ENCODE measurements around the gene DLG2. TPM values are rescaled to one million over a fixed set of nuclear protein-coding genes. Genes with fewer than 3 reads are reported as not detected.

DLG2 gene
- total and polyA plus RNA-seq, 12 donors = 1.0 to 14.8 (median 7.4) TPM

DNA sequence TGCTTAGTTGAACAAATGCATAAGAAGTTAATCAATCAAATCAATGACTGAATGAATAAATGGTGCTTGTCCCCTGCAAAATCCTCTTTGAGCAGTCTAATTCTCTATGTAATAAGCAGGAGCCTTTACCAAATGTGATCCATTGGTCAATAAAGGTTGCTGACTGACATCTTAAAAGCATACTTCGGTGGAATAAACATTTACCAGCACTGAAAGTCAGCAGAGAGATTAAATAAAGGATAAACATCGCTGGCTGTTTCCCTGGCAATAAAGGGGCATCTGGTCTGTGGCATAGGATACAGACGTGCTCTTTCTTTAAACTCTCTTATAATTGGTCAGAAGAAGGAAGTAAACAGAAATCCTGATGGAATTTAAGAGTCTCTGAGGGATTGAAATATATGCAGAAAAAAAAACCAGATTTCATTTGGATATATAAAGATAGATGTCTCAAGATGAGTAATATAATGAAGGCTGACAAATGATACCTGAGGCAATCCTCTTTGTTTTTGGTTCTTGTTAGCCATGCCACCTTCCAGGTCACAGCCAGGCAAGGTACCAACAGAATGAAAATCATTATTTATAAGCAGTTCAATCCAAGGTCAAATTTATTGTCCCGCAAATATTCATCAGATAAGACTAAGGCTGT lies 1762.6 kb downstream of the DLG2 start:
- intact Hi-C loops (cut with DNase I) = no loop called here
- TF ChIP-seq, protein P1, sequence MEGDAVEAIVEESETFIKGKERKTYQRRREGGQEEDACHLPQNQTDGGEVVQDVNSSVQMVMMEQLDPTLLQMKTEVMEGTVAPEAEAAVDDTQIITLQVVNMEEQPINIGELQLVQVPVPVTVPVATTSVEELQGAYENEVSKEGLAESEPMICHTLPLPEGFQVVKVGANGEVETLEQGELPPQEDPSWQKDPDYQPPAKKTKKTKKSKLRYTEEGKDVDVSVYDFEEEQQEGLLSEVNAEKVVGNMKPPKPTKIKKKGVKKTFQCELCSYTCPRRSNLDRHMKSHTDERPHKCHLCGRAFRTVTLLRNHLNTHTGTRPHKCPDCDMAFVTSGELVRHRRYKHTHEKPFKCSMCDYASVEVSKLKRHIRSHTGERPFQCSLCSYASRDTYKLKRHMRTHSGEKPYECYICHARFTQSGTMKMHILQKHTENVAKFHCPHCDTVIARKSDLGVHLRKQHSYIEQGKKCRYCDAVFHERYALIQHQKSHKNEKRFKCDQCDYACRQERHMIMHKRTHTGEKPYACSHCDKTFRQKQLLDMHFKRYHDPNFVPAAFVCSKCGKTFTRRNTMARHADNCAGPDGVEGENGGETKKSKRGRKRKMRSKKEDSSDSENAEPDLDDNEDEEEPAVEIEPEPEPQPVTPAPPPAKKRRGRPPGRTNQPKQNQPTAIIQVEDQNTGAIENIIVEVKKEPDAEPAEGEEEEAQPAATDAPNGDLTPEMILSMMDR (IDR thresholded peaks at IDR 0.05) = no peak
- H3K27me3 ChIP-seq = no peaks in the 10 kb centered on the region
- H3K4me3 ChIP-seq = no peak overlapping the region
- no peak for ATAC-seq
- H3K4me1 ChIP-seq = peaks cover 0 to 6% (median 0%) of the 10 kb centered on the region in 9 donors
- peaks cover 0 to 7% (median 0%) of the 10 kb centered on the region in 11 donors for H3K9me3 ChIP-seq
- no peaks in the 10 kb centered on the region for H3K36me3 ChIP-seq
- no peak for DNase-seq
- 78 to 83% methylated on average over 4 of the region's 4 CpGs for WGBS, 2 donors
- no peak overlapping the region for H3K27ac ChIP-seq

DNA sequence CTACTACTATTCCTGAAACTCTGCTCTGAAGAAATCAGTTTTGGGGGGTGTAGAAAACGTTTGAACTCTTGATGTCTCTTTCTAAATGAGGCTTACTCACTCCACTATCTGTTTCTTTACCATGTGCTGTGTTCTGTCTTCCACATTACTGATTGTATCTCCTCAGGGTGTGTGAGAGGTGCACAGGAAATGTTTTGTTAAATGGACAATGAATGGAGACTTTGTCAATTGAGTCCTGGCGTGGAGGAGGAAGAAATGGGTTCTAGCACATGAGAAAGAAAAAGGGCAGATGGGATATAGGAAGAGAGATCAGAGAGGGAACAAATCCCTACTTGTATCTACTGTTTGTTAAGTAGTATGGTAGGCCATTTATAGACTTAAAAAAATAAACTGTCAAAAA lies 1763.9 kb downstream of the DLG2 start:
- intact Hi-C loops (cut with DNase I) = no loop called here
- Histone ChIP-seq H3K9me3 (peaks cover 0 to 10% (median 0%) of the 10 kb centered on the region in 11 donors), H3K27me3 (no peaks in the 10 kb centered on the region), H3K27ac (no peak overlapping the region), H3K36me3 (no peaks in the 10 kb centered on the region), H3K4me1 (peaks cover 0 to 6% (median 0%) of the 10 kb centered on the region in 9 donors), H3K4me3 (no peak overlapping the region)
- WGBS, 2 donors = 44 to 53% methylated on average over 2 of the region's 2 CpGs
- DNase-seq (no peak), ATAC-seq (no peak)
- TF ChIP-seq, protein P1 (IDR thresholded peaks at IDR 0.05) = no peak

DNA sequence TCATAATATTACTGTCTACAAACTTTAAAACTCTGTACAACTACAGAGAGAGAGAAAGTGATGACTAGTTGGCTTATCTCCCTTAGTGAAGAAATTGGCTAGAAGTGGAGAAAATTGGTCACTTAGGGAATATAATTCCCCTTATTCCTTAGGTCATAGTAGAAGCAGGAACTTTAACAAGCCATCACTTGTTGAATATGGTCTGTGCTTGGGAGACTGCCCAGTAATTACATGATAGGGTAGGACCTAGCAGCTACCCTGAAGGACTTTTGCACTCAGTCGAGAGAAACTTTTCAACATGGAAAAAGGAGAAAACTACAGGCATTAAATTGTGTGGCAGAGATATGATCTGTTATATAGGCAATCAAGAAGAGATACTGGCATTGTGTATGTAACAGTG lies 1764.5 kb downstream of the DLG2 start:
- DNase-seq (peak in 1 of 2 donors; percentile 57), ATAC-seq (peak; percentile 78 to 93 (median 84))
- intact Hi-C loops (cut with DNase I) = no loop called here
- no peak overlapping the region for H3K4me3 ChIP-seq
- H3K27ac ChIP-seq = no peak overlapping the region
- peaks cover 0 to 14% (median 0%) of the 10 kb centered on the region in 11 donors for H3K9me3 ChIP-seq
- TF ChIP-seq, protein P1 (IDR thresholded peaks at IDR 0.05) = no peak
- H3K27me3 ChIP-seq = no peaks in the 10 kb centered on the region
- peaks cover 0 to 6% (median 0%) of the 10 kb centered on the region in 9 donors for H3K4me1 ChIP-seq
- 20 to 21% methylated on average over 1 of the region's 1 CpG for WGBS, 2 donors
- H3K36me3 ChIP-seq = no peaks in the 10 kb centered on the region

DNA sequence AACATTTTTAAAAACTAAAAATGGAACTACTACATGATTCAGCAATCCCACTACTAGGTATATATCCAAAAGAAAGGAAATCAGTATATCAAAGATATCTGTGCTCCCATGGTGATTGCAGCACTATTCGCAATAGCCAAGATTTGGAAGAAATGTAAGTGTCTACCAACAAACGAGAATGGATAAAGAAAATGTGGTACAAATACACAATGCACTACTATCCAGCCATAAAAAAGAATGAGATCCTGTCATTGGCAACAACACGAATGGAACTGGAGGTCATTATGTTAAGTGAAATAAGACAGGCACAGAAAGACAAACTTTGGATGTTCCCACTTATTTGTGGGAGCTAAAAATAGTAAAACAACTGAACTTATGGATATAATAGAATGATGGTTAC lies 1765.1 kb downstream of the DLG2 start:
- DNase-seq = no peak
- H3K27me3 ChIP-seq = no peaks in the 10 kb centered on the region
- no peak for ATAC-seq
- intact Hi-C loops (cut with DNase I) = no loop called here
- WGBS, 2 donors = 63 to 65% methylated on average over 3 of the region's 3 CpGs
- H3K4me1 ChIP-seq = peaks cover 0 to 6% (median 0%) of the 10 kb centered on the region in 9 donors
- no peak overlapping the region for H3K27ac ChIP-seq
- no peak overlapping the region for H3K4me3 ChIP-seq
- no peaks in the 10 kb centered on the region for H3K36me3 ChIP-seq
- TF ChIP-seq, protein P1 (IDR thresholded peaks at IDR 0.05) = no peak
- peaks cover 0 to 21% (median 5%) of the 10 kb centered on the region in 11 donors for H3K9me3 ChIP-seq

All from heart right ventricle (tissue), 16 donors.